Endothelial cell of umbilical vein (primary cell): ENCODE results near the gene MRPL53. TPM values are rescaled to one million over a fixed set of nuclear protein-coding genes. Genes with fewer than 3 reads are reported as not detected.

ENCODE experiments used
- BruUV-seq: library from RNA; stranded (reverse); fragments of 400-500 nt; replicated peaks from 2 replicates; lab custom pipeline; 2021; lab: Mats Ljungman, UMichigan
- CTCF ChIA-PET: fragments of 300-600, 350-600 bp; sonication (Branson Sonifier 250); formaldehyde crosslinking; loops from one replicate; lab custom pipeline; 2021; ENCODE audit warnings: antibody characterized with exemption, inconsistent platforms; lab: Charles Lee
- POLR2A ChIA-PET: fragments of 300-600, 350-600 bp; sonication (Branson Sonifier 250); formaldehyde crosslinking; loops from one replicate; lab custom pipeline; 2021; ENCODE audit warnings: antibody characterized with exemption, inconsistent platforms; lab: Charles Lee
- DNase-seq: peaks from one replicate; pipeline ENCODE4 v3.0.0-alpha.2; 2011; ENCODE audit warnings: low read depth, low spot score
- FAIRE-seq: peaks from 2 replicates; lab custom pipeline; 2011; peaks lifted over from hg19 to GRCh38; lab: Jason Lieb, UNC
- H2AFZ ChIP-seq: 2 replicates; pipeline ENCODE4 v1.6.0; 2012; ENCODE audit warnings: low read depth, low read length, control low read depth, inconsistent platforms
- H3K27ac ChIP-seq: 2 replicates; pipeline ENCODE4 v1.5.1; 2011; ENCODE audit warnings: low read depth, mild to moderate bottlenecking, control low read depth, low read length, moderate library complexity; ENCODE audit not compliant: insufficient read depth
- H3K27me3 ChIP-seq, 2 experiments: 2 replicates each; pipeline versions ENCODE4 v1.6.0 to v1.6.1; 2011; ENCODE audit warnings: low read length in 2 of 2, mixed read lengths in 1 of 2; ENCODE audit not compliant: control insufficient read depth in 2 of 2, insufficient read depth in 2 of 2
- H3K36me3 ChIP-seq, 2 experiments: 2 replicates in 1 of 2; 3 replicates in 1 of 2; pipeline ENCODE4 v1.5.1; 2011; ENCODE audit warnings: low read length in 2 of 2, mild to moderate bottlenecking in 1 of 2, moderate library complexity in 1 of 2; ENCODE audit not compliant: control insufficient read depth in 2 of 2, insufficient read depth in 2 of 2; ENCODE audit errors: extremely low read depth in 1 of 2
- H3K4me1 ChIP-seq: 3 replicates; pipeline ENCODE4 v1.5.1; 2011; ENCODE audit warnings: mild to moderate bottlenecking, low read length; ENCODE audit not compliant: control insufficient read depth, insufficient read depth; ENCODE audit errors: extremely low read depth
- H3K4me2 ChIP-seq: 2 replicates; pipeline ENCODE4 v1.6.1; 2011; ENCODE audit warnings: low read length, control low read depth, mixed read lengths; ENCODE audit not compliant: insufficient read depth
- H3K4me3 ChIP-seq, 3 experiments: fragments of 200-600 bp in 1 of 3; sonication (generic), shearing (Covaris generic) in 1 of 3; replicated peaks in 1 of 3; 2 replicates each; pipeline ENCODE4 v1.5.1; 2011 to 2016; ENCODE audit warnings: control low read depth in 3 of 3, low read length in 3 of 3, mild to moderate bottlenecking in 2 of 3, inconsistent platforms in 1 of 3, low read depth in 1 of 3, moderate library complexity in 1 of 3; ENCODE audit not compliant: insufficient read depth in 1 of 3
- H3K79me2 ChIP-seq: 2 replicates; pipeline ENCODE4 v1.6.0; 2012; ENCODE audit warnings: low read length, inconsistent platforms; ENCODE audit not compliant: control insufficient read depth, insufficient read depth
- H3K9ac ChIP-seq: replicated peaks from 2 replicates; pipeline ENCODE3; 2011; ENCODE audit warnings: low read length, control low read depth; ENCODE audit not compliant: insufficient read depth; ENCODE audit errors: extremely low read depth
- H3K9me1 ChIP-seq: replicated peaks from 3 replicates; pipeline ENCODE4 v1.6.0; 2011; ENCODE audit warnings: mild to moderate bottlenecking, low read length; ENCODE audit not compliant: control insufficient read depth, insufficient read depth; ENCODE audit errors: extremely low read depth
- H3K9me3 ChIP-seq: replicated peaks from 2 replicates; pipeline ENCODE4 v1.5.1; 2012; ENCODE audit warnings: low read length, inconsistent platforms; ENCODE audit not compliant: control insufficient read depth, insufficient read depth
- H4K20me1 ChIP-seq: replicated peaks from 2 replicates; pipeline ENCODE3; 2011; ENCODE audit warnings: mild to moderate bottlenecking, low read length; ENCODE audit not compliant: control insufficient read depth, insufficient read depth; ENCODE audit errors: extremely low read depth
- EZH2 ChIP-seq: IDR thresholded peaks from 2 replicates; pipeline ENCODE4 v1.6.1; 2012; ENCODE audit warnings: borderline replicate concordance, low read depth, mild to moderate bottlenecking, moderate library complexity, low read length, inconsistent platforms; ENCODE audit not compliant: severe bottlenecking
- FOS ChIP-seq: IDR thresholded peaks from 2 replicates; pipeline ENCODE4 v1.6.1; 2011; ENCODE audit warnings: mild to moderate bottlenecking, low read length, moderate library complexity, borderline replicate concordance; ENCODE audit not compliant: insufficient read depth
- GATA2 ChIP-seq: IDR thresholded peaks from 2 replicates; pipeline ENCODE4 v1.7.0; 2011; ENCODE audit warnings: low read depth, mild to moderate bottlenecking, moderate library complexity, mixed read lengths, low read length; ENCODE audit not compliant: insufficient read length, insufficient read depth
- JUN ChIP-seq: IDR thresholded peaks from 2 replicates; pipeline ENCODE4 v1.6.1; 2011; ENCODE audit warnings: borderline replicate concordance, low read depth; ENCODE audit not compliant: insufficient read length, insufficient read depth
- MYC ChIP-seq: IDR thresholded peaks from one replicate; pipeline ENCODE4 v1.6.1; 2011; ENCODE audit warnings: mild to moderate bottlenecking, low read depth, low read length
- POLR2A ChIP-seq: IDR thresholded peaks from 2 replicates; pipeline ENCODE4 v1.6.1; 2012; ENCODE audit warnings: low read depth, mild to moderate bottlenecking, control low read depth, low read length
- POLR2AphosphoS5 ChIP-seq: IDR thresholded peaks from 2 replicates; pipeline ENCODE4 v1.6.1; 2012; ENCODE audit warnings: low read depth, mild to moderate bottlenecking, control low read depth, low read length, moderate library complexity; ENCODE audit not compliant: insufficient read depth
- dilution Hi-C: fragments of 300-500 bp; cut with MboI; formaldehyde crosslinking; loops from one replicate; pipeline ENCODE4 v1.15.0; 2019; ENCODE audit warnings: low sequenced_read_pairs; ENCODE audit not compliant: extremely low pct_ligation_motif_present
- intact Hi-C: fragments of 100-400 bp; cut with micrococcal nuclease; formaldehyde crosslinking; loops from one replicate; pipeline ENCODE4 v1.10.0; 2022
- polyA plus RNA-seq, 4 experiments: library from polyadenylated mRNA; depleted of rRNA in 3 of 4; stranded (reverse) in 3 of 4; unstranded in 1 of 4; fragments of >200 nt; gene quantifications; 2 replicates each; pipeline versions ENCODE4 v1.2.1 to v1.2.3, GENCODE V29; 2011 to 2012; ENCODE audit warnings: missing spikeins in 1 of 4
- total RNA-seq: library from RNA; stranded (reverse); gene quantifications from 2 replicates; pipeline ENCODE4 v1.2.3, GENCODE V29; 2021
- TF ChIP-seq, protein P1 (sequence below): IDR thresholded peaks from 2 replicates; pipeline ENCODE4 v1.6.1; 2011; ENCODE audit not compliant: insufficient read depth, insufficient read length
- TF ChIP-seq, protein P2 (sequence below), 2 donors: IDR thresholded peaks; 1 replicate in 1 of 2; 2 replicates in 1 of 2; pipeline ENCODE4 v1.5.1; 2011; ENCODE audit warnings: low read length in 2 of 2, mild to moderate bottlenecking in 2 of 2, moderate library complexity in 2 of 2, control low read depth in 1 of 2, inconsistent platforms in 1 of 2, low read depth in 1 of 2; ENCODE audit not compliant: insufficient read depth in 1 of 2; ENCODE audit errors: extremely low read depth in 1 of 2

The MRPL53 gene
- total and polyA plus RNA-seq, 2 donors (not counting 3 experiments of a cell fraction or from before 2014, with no cell fraction given) = 68.7 to 69.7 TPM

DNA sequence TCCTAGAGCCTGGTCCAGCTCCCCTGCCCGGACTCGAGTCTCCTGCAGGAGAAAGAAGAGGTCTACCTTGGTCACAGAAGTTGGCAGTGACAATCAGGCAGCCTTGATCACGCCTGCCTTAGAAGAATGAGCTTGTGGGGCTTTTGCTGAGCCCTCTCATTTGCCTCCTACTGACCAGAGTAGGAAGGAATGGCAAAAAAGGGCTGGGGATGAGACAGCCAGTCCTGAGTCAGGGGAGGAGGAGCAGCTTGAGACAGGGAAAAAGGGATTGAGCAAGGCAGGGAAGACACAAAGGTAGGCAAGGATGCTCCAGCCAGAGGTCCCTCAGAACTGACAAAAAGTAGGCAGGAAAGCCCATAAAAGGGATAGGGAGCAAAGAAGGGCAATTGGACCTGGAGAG is 44.9 kb downstream of the MRPL53 start:
- Histone ChIP-seq H3K4me1 (no peaks in the 10 kb centered on the region), H3K4me2 (no peak overlapping the region), H3K79me2 (no peaks in the 10 kb centered on the region), H3K4me3 (no peak overlapping the region), H2AFZ (no peak overlapping the region), H3K27me3 (no peaks in the 10 kb centered on the region), H3K9me3 (no peaks in the 10 kb centered on the region), H3K9ac (no peak overlapping the region), H3K36me3 (peaks cover 4 to 35% of the 10 kb centered on the region in 2 experiments), H3K9me1 (no peaks in the 10 kb centered on the region), H4K20me1 (no peaks in the 10 kb centered on the region), H3K27ac (no peak overlapping the region)
- no peak for FAIRE-seq
- dilution Hi-C loops (no loop called here), intact Hi-C loops (no loop called here)
- ChIA-PET CTCF (interaction anchor here (0.9 to 1.1 kb wide), 3 partner anchors 13 to 27 kb away, joined by 3 to 4 read pairs (median 3); no protein-coding TSS in a partner anchor), POLR2A (no interaction called here)
- TF ChIP-seq EZH2 (no peak), MYC (no peak), GATA2 (no peak), FOS (no peak), JUN (no peak), POLR2A (no peak), POLR2AphosphoS5 (no peak)
- TF ChIP-seq, protein P1, sequence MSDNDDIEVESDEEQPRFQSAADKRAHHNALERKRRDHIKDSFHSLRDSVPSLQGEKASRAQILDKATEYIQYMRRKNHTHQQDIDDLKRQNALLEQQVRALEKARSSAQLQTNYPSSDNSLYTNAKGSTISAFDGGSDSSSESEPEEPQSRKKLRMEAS = no peak
- TF ChIP-seq, protein P2, sequence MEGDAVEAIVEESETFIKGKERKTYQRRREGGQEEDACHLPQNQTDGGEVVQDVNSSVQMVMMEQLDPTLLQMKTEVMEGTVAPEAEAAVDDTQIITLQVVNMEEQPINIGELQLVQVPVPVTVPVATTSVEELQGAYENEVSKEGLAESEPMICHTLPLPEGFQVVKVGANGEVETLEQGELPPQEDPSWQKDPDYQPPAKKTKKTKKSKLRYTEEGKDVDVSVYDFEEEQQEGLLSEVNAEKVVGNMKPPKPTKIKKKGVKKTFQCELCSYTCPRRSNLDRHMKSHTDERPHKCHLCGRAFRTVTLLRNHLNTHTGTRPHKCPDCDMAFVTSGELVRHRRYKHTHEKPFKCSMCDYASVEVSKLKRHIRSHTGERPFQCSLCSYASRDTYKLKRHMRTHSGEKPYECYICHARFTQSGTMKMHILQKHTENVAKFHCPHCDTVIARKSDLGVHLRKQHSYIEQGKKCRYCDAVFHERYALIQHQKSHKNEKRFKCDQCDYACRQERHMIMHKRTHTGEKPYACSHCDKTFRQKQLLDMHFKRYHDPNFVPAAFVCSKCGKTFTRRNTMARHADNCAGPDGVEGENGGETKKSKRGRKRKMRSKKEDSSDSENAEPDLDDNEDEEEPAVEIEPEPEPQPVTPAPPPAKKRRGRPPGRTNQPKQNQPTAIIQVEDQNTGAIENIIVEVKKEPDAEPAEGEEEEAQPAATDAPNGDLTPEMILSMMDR (IDR thresholded peaks at IDR 0.05; ENCODE audit: extremely low read depth in 1 of 2, insufficient read depth in 1 of 2, low read depth in 1 of 2, low read length in 2 of 2) = no peak
- BruUV-seq = no TSS peak
- DNase-seq = no peak
